B cell (primary cell): ENCODE data around the gene ELMO1. TPM values are rescaled to one million over a fixed set of nuclear protein-coding genes. Genes with fewer than 3 reads are reported as not detected.
A peak's percentile ranks its signal among the peaks of the same experiment; 100 is the strongest.

ENCODE experiments used
- ATAC-seq: fragments of 200-7000 bp; cut with Tn5 transposase; one replicate; pipeline ENCODE4 v1.10.0; 2021; ENCODE audit warnings: low read depth, mild to moderate bottlenecking, moderate number of reproducible peaks, moderate library complexity
- CTCF ChIA-PET: fragments of 350-600 bp; sonication (Branson Sonifier 250); formaldehyde crosslinking; loops from one replicate; lab custom pipeline; 2021; ENCODE audit warnings: antibody characterized with exemption, inconsistent platforms; lab: Charles Lee
- POLR2A ChIA-PET: fragments of 350-600 bp; sonication (Branson Sonifier 250); formaldehyde crosslinking; loops from one replicate; lab custom pipeline; 2021; ENCODE audit warnings: antibody characterized with exemption; lab: Charles Lee
- DNase-seq: peaks from one replicate; pipeline ENCODE4 v3.0.0; 2013
- H2AFZ ChIP-seq: 2 replicates; pipeline ENCODE4 v1.6.1; 2012; ENCODE audit warnings: mild to moderate bottlenecking, low read depth, low read length; ENCODE audit not compliant: insufficient read depth, poor library complexity, severe bottlenecking
- H3K27ac ChIP-seq, 2 donors: 1 replicate in 1 of 2; 2 replicates in 1 of 2; pipeline ENCODE4 v1.5.1; 2012 to 2013; ENCODE audit warnings: low read length in 2 of 2, mild to moderate bottlenecking in 2 of 2, moderate library complexity in 1 of 2
- H3K27me3 ChIP-seq, 4 experiments: fragments of 200-600 bp in 1 of 4; sonication (generic) in 1 of 4; replicated peaks in 1 of 4; 1 replicate in 2 of 4; 2 replicates in 2 of 4; pipeline versions ENCODE4 v1.6.1 to v1.7.0; 2013 to 2016; ENCODE audit warnings: low read length in 3 of 4, mild to moderate bottlenecking in 2 of 4, mixed read lengths in 1 of 4, moderate library complexity in 1 of 4; ENCODE audit not compliant: insufficient read depth in 4 of 4, control insufficient read depth in 3 of 4; ENCODE audit errors: control extremely low read depth in 1 of 4
- H3K36me3 ChIP-seq, 2 experiments: replicated peaks in 1 of 2; 1 replicate in 1 of 2; 2 replicates in 1 of 2; pipeline versions ENCODE4 v1.6.1 to v1.7.1; 2013; ENCODE audit warnings: low read length in 1 of 2; ENCODE audit not compliant: insufficient read depth in 2 of 2, control insufficient read depth in 1 of 2; ENCODE audit errors: control extremely low read depth in 1 of 2, extremely low read depth in 1 of 2
- H3K4me1 ChIP-seq, 2 donors: fragments of 200-600 bp in 1 of 2; sonication (generic) in 1 of 2; 1 replicate in 1 of 2; 2 replicates in 1 of 2; pipeline versions ENCODE4 v1.5.1 to v1.6.1; 2013 to 2017; ENCODE audit warnings: low read length in 2 of 2; ENCODE audit not compliant: control insufficient read depth in 2 of 2, insufficient read depth in 2 of 2
- H3K4me2 ChIP-seq: replicated peaks from 2 replicates; pipeline ENCODE3; 2012; ENCODE audit warnings: mild to moderate bottlenecking, low read depth, low read length; ENCODE audit not compliant: poor library complexity, severe bottlenecking
- H3K4me3 ChIP-seq, 5 experiments: fragments of 200-600 bp in 1 of 5; sonication (generic) in 1 of 5; 1 replicate in 3 of 5; 2 replicates in 2 of 5; pipeline versions ENCODE4 v1.5.1 to v1.7.0; 2011 to 2016; ENCODE audit warnings: low read length in 4 of 5, mild to moderate bottlenecking in 4 of 5, low read depth in 2 of 5, control low read depth in 1 of 5, moderate library complexity in 1 of 5; ENCODE audit not compliant: insufficient read depth in 1 of 5; ENCODE audit errors: control extremely low read depth in 1 of 5, extremely low read depth in 1 of 5
- H3K79me2 ChIP-seq: fragments of 200-600 bp; sonication (generic); one replicate; pipeline ENCODE4 v1.6.0; 2016; ENCODE audit warnings: low read length; ENCODE audit not compliant: control insufficient read depth, insufficient read depth
- H3K9ac ChIP-seq: fragments of 200-600 bp; sonication (generic); 2 replicates; pipeline ENCODE4 v1.6.1; 2017; ENCODE audit warnings: mild to moderate bottlenecking, low read length, moderate library complexity
- H3K9me3 ChIP-seq, 3 donors: one replicate each; pipeline versions ENCODE4 v1.6.1 to v1.7.1; 2013; ENCODE audit warnings: low read length in 2 of 3; ENCODE audit not compliant: control insufficient read depth in 2 of 3, insufficient read depth in 1 of 3; ENCODE audit errors: control extremely low read depth in 1 of 3
- H4K20me1 ChIP-seq: 2 replicates; pipeline ENCODE4 v1.6.0; 2012; ENCODE audit warnings: mild to moderate bottlenecking, low read length; ENCODE audit not compliant: insufficient read depth, control insufficient read depth, poor library complexity, severe bottlenecking
- H3K27ac Mint-ChIP-seq: one replicate; pipeline ENCODE4 v1.8.0; 2021; ENCODE audit warnings: mixed read lengths
- H3K27me3 Mint-ChIP-seq: one replicate; pipeline ENCODE4 v1.8.0; 2021; ENCODE audit warnings: mixed read lengths
- H3K4me1 Mint-ChIP-seq: one replicate; pipeline ENCODE4 v1.8.0; 2021; ENCODE audit warnings: mixed read lengths
- H3K4me3 Mint-ChIP-seq: one replicate; pipeline ENCODE4 v1.8.0; 2021; ENCODE audit warnings: mixed read lengths
- H3K9me3 Mint-ChIP-seq: one replicate; pipeline ENCODE4 v1.8.0; 2022; ENCODE audit warnings: mixed read lengths; ENCODE audit not compliant: insufficient read depth
- CTCF ChIP-seq: fragments of 200-600 bp; IDR thresholded peaks from one replicate; pipeline ENCODE4 v1.8.0; 2022; ENCODE audit warnings: antibody characterized with exemption, mild to moderate bottlenecking
- EZH2 ChIP-seq: IDR thresholded peaks from 2 replicates; pipeline ENCODE4 v1.6.1; 2012; ENCODE audit warnings: borderline replicate concordance, low read depth, mild to moderate bottlenecking, moderate library complexity, low read length; ENCODE audit not compliant: insufficient read depth, poor library complexity, severe bottlenecking
- WGBS: methylation state at CpG from one replicate; pipeline ENCODE4 v1.1.5; 2013; ENCODE audit warnings: missing lambda C conversion rate; ENCODE audit not compliant: insufficient coverage; 5-methylcytosine and 5-hydroxymethylcytosine counted together
- intact Hi-C: fragments of 100-400 bp; cut with micrococcal nuclease; formaldehyde crosslinking; loops from one replicate; pipeline ENCODE4 v1.10.0; 2022
- polyA plus RNA-seq: library from polyadenylated mRNA; depleted of rRNA; stranded (reverse); fragments of >200 nt; gene quantifications from 2 replicates; pipeline ENCODE4 v1.2.3, GENCODE V29; 2012
- total RNA-seq, 2 donors: library from RNA; stranded (reverse); fragments of 120-200 nt in 1 of 2; gene quantifications; 1 replicate in 1 of 2; 2 replicates in 1 of 2; pipeline versions ENCODE4 v1.2.3 to v1.2.4, GENCODE V29; 2013 to 2022

ELMO1 gene
- total and polyA plus RNA-seq, 2 donors (not counting 1 experiment from before 2014, with no cell fraction given) = 44.7 to 177 TPM

GRCh38 chr7:37346761-37347160 lies 101.9 kb downstream of the ELMO1 start:
- H3K4me2 ChIP-seq = no peak overlapping the region
- Mint-ChIP-seq H3K4me1 (peaks cover 66% of the 10 kb centered on the region), H3K4me3 (no peak overlapping the region), H3K27me3 (no peaks in the 10 kb centered on the region), H3K9me3 (no peaks in the 10 kb centered on the region), H3K27ac (peak overlapping the region; percentile 16)
- ChIA-PET CTCF (interaction anchor here (9.2 to 12.4 kb wide), 2 partner anchors 60 to 110 kb away, joined by 186 to 208 read pairs; no protein-coding TSS in a partner anchor), POLR2A (no interaction called here)
- peaks cover 73% of the 10 kb centered on the region for H3K79me2 ChIP-seq
- H3K4me1 ChIP-seq = peaks cover 42 to 56% of the 10 kb centered on the region in 2 donors
- WGBS = no CpG with 5 or more reads among the region's 3 CpGs
- H3K4me3 ChIP-seq = no peak overlapping the region
- no peak for ATAC-seq
- peaks cover 16% of the 10 kb centered on the region for H4K20me1 ChIP-seq
- DNase-seq = no peak
- intact Hi-C loops = no loop called here
- H3K27me3 ChIP-seq = no peaks in the 10 kb centered on the region
- no peaks in the 10 kb centered on the region for H3K9me3 ChIP-seq
- no peak overlapping the region for H3K9ac ChIP-seq
- no peaks in the 10 kb centered on the region for H3K36me3 ChIP-seq
- H3K27ac ChIP-seq = no peak overlapping the region
- no peak overlapping the region for H2AFZ ChIP-seq
- TF ChIP-seq EZH2 (no peak), CTCF (no peak)

- peak overlapping the region; percentile 75 for H3K4me3 Mint-ChIP-seq
- ATAC-seq = no peak
- Histone ChIP-seq H3K27ac (peak overlapping the region; percentile 43 to 75), H3K9ac (peak overlapping the region; percentile 17), H3K9me3 (no peaks in the 10 kb centered on the region), H2AFZ (peak overlapping the region; percentile 11), H3K4me1 (peaks cover 45 to 52% of the 10 kb centered on the region in 2 donors), H3K4me2 (peak overlapping the region; percentile 60), H3K36me3 (no peaks in the 10 kb centered on the region), H3K79me2 (peaks cover 74% of the 10 kb centered on the region), H3K27me3 (no peaks in the 10 kb centered on the region), H3K4me3 (no peak overlapping the region), H4K20me1 (peaks cover 5% of the 10 kb centered on the region)
- TF ChIP-seq EZH2 (no peak), CTCF (no peak)
- POLR2A ChIA-PET = interaction anchor here (1.0 kb wide), 1 partner anchor 9 kb away, joined by 5 read pairs; no protein-coding TSS in a partner anchor
- 86% methylated on average over 1 of the region's 9 CpGs for WGBS
- no peaks in the 10 kb centered on the region for H3K27me3 Mint-ChIP-seq
- H3K4me1 Mint-ChIP-seq = peaks cover 67% of the 10 kb centered on the region
- intact Hi-C loops = no loop called here
- no peaks in the 10 kb centered on the region for H3K9me3 Mint-ChIP-seq
- CTCF ChIA-PET = interaction anchor here (0.6 to 12.4 kb wide), 5 partner anchors 8 to 136 kb away, joined by 3 to 208 read pairs (median 8); no protein-coding TSS in a partner anchor
- H3K27ac Mint-ChIP-seq = peak overlapping the region; percentile 96
- DNase-seq = peak; percentile 44
Measured at GRCh38 chr7:37344886-37345579, 103.6 kb downstream of the ELMO1 start.
